GM18868 (cell line): Measurements from ENCODE around the gene RHOF.
"Not testable (repeated sequence)": the region's sequence is repeated elsewhere in the genome, so short reads cannot be mapped to it uniquely, and the experiment has no call there.

Source experiments
- ATAC-seq: cut with Tn5 transposase; IDR thresholded peaks from one replicate; pipeline ENCODE4 v1.9.1; 2021; ENCODE audit warnings: mild to moderate bottlenecking, moderate library complexity; ENCODE audit not compliant: unreplicated experiment

The RHOF gene

DNA sequence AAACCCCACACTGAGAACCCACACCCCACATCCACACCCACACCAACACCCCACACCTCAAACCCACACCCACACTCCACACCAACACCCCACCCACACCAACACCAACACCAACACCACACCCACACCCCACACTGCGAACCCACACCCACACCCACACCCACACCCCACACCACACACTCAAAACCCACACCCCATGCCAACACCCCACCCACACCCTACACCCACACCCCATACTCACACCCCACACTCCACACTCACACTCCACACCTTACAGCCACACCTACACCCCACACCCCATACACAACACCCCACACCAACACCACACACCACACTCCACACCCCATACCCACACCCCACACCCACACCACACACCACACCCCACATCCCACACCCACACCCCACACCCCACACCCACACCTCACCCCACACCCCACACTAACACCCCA lies 43.0 kb downstream of the RHOF start:
- ATAC-seq: no peak

DNA sequence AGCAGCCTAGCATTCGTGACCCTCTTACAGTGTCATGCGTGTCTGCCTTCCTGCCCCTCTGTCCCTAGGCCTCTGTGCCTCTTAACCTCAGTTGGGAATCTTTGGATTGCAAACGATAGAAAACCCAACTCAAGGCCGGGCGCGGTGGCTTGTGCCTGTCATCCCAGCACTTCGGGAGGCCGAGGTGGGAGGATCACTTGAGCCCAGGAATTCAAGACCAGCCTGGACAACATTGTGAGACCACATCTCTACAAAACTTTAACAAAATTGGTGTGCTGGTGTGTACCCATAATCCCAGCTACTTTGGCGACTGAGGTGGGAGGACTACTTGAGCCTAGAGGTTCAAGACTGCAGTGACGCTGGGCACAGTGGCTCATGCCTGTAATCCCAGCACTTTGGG lies 44.2 kb downstream of the RHOF start:
- ATAC-seq: no peak

DNA sequence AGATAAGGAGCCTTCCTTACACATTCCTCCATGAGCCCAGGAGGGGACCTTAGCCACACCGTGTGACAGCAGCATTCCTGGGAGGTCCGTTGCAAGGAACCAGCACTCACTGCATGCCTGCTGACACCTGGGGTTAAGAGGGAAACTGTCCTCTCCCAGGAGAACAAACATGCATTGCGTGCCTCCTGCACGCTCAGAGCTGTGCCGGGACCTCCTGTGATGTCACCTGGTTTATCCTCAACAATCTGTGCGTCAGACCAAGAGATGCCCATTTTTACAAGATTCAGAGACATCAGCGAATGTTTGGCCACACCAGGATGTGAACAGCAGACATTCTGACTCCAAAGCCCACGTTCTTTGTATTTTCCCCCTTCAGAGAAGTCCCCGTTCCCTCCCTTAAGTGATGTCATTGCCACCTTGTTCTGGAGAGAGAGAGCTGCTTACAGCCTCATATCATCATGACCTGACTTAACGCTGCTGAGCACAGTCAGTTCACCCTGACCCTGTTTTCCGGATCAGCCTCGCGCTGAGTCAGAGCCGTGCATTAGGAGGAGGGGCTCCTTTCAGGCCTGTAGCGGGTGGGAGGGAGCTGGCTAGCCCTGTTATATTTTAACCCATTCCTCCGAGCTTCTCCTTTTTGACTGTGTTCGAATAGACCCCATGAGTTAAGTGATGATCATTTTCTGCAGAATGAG lies 44.8 kb downstream of the RHOF start:
- no peak for ATAC-seq

DNA sequence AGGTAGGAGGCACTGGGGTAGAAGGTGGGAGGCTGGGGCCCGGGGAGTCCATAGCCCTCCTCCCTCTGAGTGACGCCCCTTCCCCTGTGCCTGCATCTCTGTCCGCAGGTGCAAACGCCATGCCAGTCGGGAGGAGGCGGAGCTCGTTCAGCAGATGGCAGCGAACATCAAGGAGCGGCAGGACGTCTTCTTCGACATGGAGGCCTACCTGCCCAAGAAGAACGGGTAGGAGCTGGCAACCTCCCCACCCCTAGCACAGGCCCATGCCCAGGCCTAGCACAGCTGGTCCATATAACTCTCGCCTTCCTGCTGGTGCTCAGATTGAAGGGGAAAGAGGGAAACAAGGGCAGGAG lies 45.3 kb downstream of the RHOF start:
- ATAC-seq: no peak

DNA sequence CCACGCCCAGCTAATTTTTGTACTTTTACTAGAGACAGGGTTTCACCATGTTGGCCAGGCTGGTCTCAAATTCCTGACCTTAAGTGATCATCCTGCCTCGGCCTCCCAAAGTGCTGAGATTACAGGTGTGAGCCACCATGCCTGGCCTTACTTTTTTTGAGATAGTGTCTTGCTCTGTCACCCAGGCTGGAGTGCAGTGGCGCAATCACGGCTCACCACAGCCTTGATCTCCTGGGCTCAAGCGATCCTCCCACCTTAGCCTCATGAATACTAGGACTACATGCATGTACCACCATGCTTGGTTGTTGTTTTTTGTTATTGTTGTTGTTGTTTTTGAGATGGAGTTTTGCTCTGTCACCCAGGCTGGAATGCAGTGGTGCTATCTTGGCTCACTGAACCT lies 47.9 kb downstream of the RHOF start:
- ATAC-seq: not testable (repeated sequence)

DNA sequence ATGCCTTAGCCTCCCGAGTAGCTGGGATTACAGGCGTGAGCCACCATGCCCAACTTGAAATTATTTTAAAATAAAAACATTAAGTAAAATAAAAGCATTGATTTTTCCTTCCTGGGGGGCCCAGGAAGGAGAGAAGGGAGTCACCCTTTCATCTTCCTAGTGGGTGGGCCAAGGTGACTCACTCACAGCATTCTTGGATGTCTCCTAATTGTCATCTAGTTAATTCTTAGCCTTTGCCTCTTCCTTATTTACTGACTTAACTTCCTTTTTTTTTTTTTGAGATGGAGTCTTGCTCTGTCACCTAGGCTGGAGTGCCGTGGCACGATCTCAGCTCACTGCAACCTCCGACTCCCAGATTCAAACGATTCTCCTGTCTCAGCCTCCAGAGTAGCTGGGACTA lies 51.7 kb downstream of the RHOF start:
- no peak for ATAC-seq

DNA sequence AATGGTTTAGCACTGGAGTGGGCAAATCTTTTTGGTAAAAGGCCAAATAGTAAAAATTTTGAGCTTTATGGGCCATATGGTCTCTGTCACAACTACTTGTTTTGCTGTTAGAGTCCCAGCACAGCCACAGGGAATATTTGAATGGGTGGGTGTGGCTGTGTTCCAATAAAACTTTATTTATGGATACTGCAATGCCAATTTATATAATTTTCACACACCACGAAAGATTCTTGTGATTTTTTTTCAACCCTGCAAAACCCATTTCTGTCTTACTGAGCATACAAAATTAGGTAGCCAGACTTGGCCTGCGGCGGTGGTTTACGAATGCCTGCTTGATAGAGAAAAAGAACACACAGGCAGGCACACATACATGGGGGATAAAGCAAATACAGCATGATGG lies 52.6 kb downstream of the RHOF start:
- ATAC-seq: no peak

GRCh38 chr12:121738340-121738858 lies 55.1 kb downstream of the RHOF start:
- ATAC-seq: no peak

DNA sequence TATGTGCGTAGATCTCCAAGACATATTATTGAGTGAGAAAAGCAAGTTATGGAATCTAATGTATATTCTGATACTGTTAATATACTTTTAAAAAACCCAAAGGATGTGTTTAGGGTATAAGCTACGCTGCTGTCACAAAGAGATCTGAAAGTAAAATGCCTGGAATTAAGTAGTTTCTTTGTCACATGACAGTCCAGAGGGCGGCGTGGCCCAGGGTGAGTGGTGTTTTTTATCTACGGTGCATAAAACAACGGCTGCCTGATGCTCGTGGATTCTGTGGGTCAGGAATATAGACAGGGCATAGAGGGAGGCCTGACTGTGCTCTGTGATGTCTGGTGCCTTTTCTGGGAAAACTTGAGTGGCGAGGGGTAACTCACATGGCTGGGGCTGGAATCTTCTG lies 59.6 kb downstream of the RHOF start:
- ATAC-seq: no peak

- no peak for ATAC-seq
Measured at GRCh38 chr12:121731473-121731872, 62.0 kb downstream of the RHOF start.

DNA sequence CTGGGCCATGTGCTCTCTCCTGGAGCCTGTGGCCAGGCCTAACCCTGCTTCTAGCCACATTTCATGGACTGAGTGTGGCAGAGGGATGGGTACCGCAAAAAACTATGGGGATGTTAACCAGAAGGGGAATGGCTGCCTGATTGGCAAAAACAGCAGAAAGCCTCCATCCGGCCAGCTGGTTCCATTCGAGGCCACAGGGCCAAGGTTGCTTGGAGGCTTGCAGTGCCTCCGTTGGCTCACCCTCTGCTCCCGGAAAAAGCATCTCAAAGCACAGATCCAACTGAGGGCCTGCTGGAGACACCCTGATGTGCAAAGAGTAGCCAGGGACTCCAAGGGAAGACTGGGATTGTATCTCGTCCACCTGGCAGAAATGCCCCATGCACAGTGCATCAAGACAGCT lies 64.5 kb downstream of the RHOF start:
- ATAC-seq: no peak
